HG03135 (cell line): ENCODE measurements around the gene PCSK6.
"Not testable (repeated sequence)": the region's sequence is repeated elsewhere in the genome, so short reads cannot be mapped to it uniquely, and the experiment has no call there.

Source experiments
- ATAC-seq: cut with Tn5 transposase; IDR thresholded peaks from one replicate; pipeline ENCODE4 v1.9.1; 2021; ENCODE audit warnings: mild to moderate bottlenecking, moderate library complexity; ENCODE audit not compliant: unreplicated experiment

PCSK6 gene

GRCh38 chr15:101362986-101363566, 126.4 kb downstream of the PCSK6 start:
- ATAC-seq: no peak

- no peak for ATAC-seq
Observed at GRCh38 chr15:101362359-101362758, 127.1 kb downstream of the PCSK6 start.

GRCh38 chr15:101361418-101361817, 128.1 kb downstream of the PCSK6 start:
- no peak for ATAC-seq

- ATAC-seq: no peak
Observed at GRCh38 chr15:101359365-101359947, 130.1 kb downstream of the PCSK6 start.

GRCh38 chr15:101358895-101359294, 130.6 kb downstream of the PCSK6 start:
- ATAC-seq: no peak

- no peak for ATAC-seq
Observed at GRCh38 chr15:101357885-101358284, 131.6 kb downstream of the PCSK6 start.

- ATAC-seq: no peak
Observed at GRCh38 chr15:101357333-101357732, 132.2 kb downstream of the PCSK6 start.

GRCh38 chr15:101356512-101357172, 132.9 kb downstream of the PCSK6 start:
- ATAC-seq: not testable (repeated sequence)

- ATAC-seq: no peak
Observed at GRCh38 chr15:101355678-101356464, 133.6 kb downstream of the PCSK6 start.

- ATAC-seq: no peak
Observed at GRCh38 chr15:101354891-101355623, 134.4 kb downstream of the PCSK6 start.

GRCh38 chr15:101353240-101353639, 136.3 kb downstream of the PCSK6 start:
- ATAC-seq: no peak

- ATAC-seq: no peak
Observed at GRCh38 chr15:101351736-101352135, 137.8 kb downstream of the PCSK6 start.

- no peak for ATAC-seq
Observed at GRCh38 chr15:101349047-101349951, 140.2 kb downstream of the PCSK6 start.

GRCh38 chr15:101348643-101349042, 140.9 kb downstream of the PCSK6 start:
- no peak for ATAC-seq

GRCh38 chr15:101348015-101348414, 141.5 kb downstream of the PCSK6 start:
- ATAC-seq: no peak

GRCh38 chr15:101347454-101347853, 142.1 kb downstream of the PCSK6 start:
- ATAC-seq: no peak

- no peak for ATAC-seq
Observed at GRCh38 chr15:101346928-101347327, 142.6 kb downstream of the PCSK6 start.

- no peak for ATAC-seq
Observed at GRCh38 chr15:101342056-101342455, 147.5 kb downstream of the PCSK6 start.

GRCh38 chr15:101338502-101339057, 150.9 kb downstream of the PCSK6 start:
- ATAC-seq: no peak

GRCh38 chr15:101337976-101338375, 151.5 kb downstream of the PCSK6 start:
- ATAC-seq: no peak
